Measurements from ENCODE around the gene SF3A2.

GRCh38 chr19:2198317-2198716, 38.3 kb upstream of the SF3A2 start:
- TF ChIP-seq, protein P1, sequence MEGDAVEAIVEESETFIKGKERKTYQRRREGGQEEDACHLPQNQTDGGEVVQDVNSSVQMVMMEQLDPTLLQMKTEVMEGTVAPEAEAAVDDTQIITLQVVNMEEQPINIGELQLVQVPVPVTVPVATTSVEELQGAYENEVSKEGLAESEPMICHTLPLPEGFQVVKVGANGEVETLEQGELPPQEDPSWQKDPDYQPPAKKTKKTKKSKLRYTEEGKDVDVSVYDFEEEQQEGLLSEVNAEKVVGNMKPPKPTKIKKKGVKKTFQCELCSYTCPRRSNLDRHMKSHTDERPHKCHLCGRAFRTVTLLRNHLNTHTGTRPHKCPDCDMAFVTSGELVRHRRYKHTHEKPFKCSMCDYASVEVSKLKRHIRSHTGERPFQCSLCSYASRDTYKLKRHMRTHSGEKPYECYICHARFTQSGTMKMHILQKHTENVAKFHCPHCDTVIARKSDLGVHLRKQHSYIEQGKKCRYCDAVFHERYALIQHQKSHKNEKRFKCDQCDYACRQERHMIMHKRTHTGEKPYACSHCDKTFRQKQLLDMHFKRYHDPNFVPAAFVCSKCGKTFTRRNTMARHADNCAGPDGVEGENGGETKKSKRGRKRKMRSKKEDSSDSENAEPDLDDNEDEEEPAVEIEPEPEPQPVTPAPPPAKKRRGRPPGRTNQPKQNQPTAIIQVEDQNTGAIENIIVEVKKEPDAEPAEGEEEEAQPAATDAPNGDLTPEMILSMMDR (conservative IDR thresholded peaks at IDR 0.05), result no peak
- TF ChIP-seq ZFX (IDR thresholded peaks at IDR 0.05), result no peak

All from C4-2B (cell line).